Astrocyte of the spinal cord (primary cell): Measurements from ENCODE around the gene PPFIBP2.

ENCODE experiments used
- DNase-seq: peaks from one replicate; pipeline ENCODE4 v3.0.0; 2011; ENCODE audit warnings: low read depth, low spot score
- H3K4me3 ChIP-seq: 2 replicates; pipeline ENCODE4 v1.5.1; 2011; ENCODE audit warnings: low read depth, mild to moderate bottlenecking, low read length, moderate library complexity
- in situ Hi-C: cut with HindIII; loops from 2 replicates; pipeline ENCODE4 v1.10.0; 2017; ENCODE audit warnings: low sequenced_read_pairs
- TF ChIP-seq, protein P1 (sequence below): IDR thresholded peaks from 2 replicates; pipeline ENCODE4 v1.5.1; 2012; ENCODE audit warnings: low read depth, mild to moderate bottlenecking, low read length, inconsistent platforms

The PPFIBP2 gene

GRCh38 chr11:7667460-7667859 lies 153.7 kb downstream of the PPFIBP2 start:
- TF ChIP-seq, protein P1, sequence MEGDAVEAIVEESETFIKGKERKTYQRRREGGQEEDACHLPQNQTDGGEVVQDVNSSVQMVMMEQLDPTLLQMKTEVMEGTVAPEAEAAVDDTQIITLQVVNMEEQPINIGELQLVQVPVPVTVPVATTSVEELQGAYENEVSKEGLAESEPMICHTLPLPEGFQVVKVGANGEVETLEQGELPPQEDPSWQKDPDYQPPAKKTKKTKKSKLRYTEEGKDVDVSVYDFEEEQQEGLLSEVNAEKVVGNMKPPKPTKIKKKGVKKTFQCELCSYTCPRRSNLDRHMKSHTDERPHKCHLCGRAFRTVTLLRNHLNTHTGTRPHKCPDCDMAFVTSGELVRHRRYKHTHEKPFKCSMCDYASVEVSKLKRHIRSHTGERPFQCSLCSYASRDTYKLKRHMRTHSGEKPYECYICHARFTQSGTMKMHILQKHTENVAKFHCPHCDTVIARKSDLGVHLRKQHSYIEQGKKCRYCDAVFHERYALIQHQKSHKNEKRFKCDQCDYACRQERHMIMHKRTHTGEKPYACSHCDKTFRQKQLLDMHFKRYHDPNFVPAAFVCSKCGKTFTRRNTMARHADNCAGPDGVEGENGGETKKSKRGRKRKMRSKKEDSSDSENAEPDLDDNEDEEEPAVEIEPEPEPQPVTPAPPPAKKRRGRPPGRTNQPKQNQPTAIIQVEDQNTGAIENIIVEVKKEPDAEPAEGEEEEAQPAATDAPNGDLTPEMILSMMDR, result no peak
- in situ Hi-C loops, result no loop called here
- H3K4me3 ChIP-seq, result no peak overlapping the region
- peak; percentile 35 for DNase-seq

GRCh38 chr11:7668464-7668863 lies 154.7 kb downstream of the PPFIBP2 start:
- DNase-seq, result no peak
- no peak overlapping the region for H3K4me3 ChIP-seq
- TF ChIP-seq, protein P1, result no peak
- in situ Hi-C loops, result no loop called here

- DNase-seq, result no peak
- H3K4me3 ChIP-seq, result no peak overlapping the region
- TF ChIP-seq, protein P1, result no peak
- in situ Hi-C loops, result no loop called here
These were observed 155.1 kb downstream of the PPFIBP2 start for GRCh38 chr11:7668911-7669310.

DNA sequence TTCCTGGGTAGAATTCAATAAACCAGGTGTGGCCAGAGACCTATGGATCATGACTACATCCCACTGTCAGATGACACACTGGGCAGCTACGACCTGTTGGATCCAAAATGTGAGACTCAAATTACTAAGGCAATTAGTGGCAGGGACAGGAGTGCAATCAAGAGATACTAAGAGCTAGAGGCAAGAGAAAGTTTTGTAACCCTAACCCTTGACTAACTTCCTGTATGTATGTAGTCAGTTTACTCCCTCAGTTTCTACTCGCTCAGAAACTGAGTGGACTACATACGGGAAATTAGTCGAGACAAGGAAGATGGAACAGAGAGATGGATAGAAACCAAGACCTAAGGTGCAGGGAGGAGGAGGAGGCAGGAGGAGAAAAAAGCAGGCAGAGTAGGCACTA lies 156.8 kb downstream of the PPFIBP2 start:
- DNase-seq, result no peak
- in situ Hi-C loops, result no loop called here
- no peak overlapping the region for H3K4me3 ChIP-seq
- TF ChIP-seq, protein P1, result no peak

GRCh38 chr11:7671347-7672215 lies 157.8 kb downstream of the PPFIBP2 start:
- no peak overlapping the region for H3K4me3 ChIP-seq
- in situ Hi-C loops, result no loop called here
- TF ChIP-seq, protein P1, result no peak
- DNase-seq, result no peak

DNA sequence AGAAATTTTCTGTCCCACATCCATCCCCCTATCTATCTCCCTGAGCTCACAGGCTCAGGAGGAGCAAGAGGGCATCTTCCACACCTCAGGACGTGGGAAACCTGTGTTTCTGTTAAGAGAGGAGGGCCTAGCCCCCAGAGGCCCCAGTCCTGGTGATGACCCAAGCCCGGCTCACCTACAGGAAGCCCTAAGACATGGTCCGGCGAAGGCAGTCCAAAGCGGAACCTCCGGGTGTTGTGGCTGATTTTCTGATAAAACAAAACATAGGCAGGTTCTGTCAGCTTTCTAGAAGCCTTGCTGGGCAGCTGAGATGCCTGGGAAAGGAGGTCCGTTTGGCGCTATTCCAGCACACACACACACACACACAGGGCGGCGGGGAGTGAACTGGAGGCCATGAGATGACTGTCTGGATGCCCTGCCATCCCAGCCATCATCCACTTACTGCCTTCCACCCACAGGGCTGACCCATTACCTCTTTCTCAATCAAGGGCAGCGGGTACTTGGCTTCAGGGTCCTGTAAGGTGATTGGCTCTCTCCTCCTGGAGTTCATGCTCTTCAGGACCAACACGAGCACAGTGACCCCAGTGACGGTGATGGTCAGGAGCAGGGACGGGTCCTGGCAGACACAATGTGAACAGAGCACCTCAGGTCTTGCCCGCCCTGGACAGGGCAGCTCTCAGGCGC lies 158.6 kb downstream of the PPFIBP2 start:
- TF ChIP-seq, protein P1, result no peak
- H3K4me3 ChIP-seq, result no peak overlapping the region
- in situ Hi-C loops, result no loop called here
- DNase-seq, result no peak
